ENCODE data around the gene MCM7.

MCM7 gene

DNA sequence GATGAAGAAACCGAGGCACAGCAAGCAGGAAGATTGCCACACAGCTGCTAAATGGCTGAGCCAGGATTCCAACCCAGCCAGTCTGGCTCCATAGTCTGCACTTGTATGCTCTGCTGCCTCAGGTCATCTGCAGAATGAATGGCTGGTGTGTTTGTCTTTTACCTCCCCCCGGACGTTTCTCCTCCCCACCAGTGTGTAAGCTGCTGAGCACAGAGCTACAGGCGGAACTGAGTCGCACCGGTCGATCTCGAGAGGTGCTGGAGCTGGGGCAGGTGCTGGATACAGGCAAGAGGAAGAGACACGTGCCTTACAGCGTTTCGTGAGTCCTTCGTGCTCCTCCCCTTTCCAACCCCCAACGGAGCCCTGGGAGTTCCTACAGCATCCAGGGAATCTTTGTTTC lies 20.9 kb upstream of the MCM7 start:
- DNase-seq, result no peak

DNA sequence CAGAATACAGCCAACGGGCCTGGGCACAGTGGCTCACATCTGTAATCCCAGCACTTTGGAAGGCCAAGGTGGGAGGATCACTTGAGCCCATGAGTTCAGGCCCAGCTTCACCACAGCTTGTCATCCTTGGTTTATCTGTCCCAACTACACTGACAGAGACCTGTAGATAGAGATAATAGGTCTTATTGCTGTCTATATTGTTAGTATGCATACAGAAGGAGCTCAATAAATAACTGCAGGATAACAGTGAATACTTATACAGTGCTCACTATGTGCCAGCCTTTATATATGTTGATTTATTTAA lies 19.5 kb upstream of the MCM7 start:
- no peak for DNase-seq

DNA sequence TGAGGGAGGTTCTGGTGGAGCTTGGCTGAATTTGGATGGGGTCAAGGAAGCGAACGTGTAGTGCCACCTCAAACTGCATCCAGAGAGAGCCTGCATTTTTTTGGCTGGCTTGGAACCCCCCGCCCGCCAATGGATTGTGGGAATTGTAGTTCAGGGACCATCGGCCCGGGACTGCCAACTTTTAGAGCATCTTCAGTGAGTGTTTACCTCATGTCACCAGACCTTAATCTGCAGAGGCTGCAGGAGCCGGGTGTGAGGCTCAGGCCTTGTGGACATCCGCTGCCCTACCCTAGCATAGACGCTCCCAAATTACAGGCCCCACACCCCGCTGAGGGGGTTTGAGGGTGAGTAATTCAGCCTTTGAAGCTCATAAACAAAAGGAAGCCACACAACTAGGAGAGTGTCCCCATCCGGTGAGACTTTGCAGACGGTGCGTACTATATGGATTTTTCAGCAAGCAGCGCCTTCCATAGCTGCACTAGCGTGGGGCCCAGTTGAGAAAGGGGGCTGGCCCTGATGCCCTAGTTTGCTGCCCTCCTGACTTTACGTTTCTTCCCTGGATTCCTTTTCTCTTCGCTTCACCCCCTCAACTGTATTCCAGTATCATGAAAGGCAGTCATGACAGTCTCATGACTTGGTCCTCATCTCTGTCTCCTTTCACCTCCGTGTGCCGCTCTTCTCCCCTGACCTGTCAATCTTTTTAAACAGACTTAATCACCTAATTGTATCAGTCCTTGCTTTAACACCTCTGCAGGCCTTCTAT lies 19.0 kb upstream of the MCM7 start:
- peak; percentile 90 for DNase-seq

DNA sequence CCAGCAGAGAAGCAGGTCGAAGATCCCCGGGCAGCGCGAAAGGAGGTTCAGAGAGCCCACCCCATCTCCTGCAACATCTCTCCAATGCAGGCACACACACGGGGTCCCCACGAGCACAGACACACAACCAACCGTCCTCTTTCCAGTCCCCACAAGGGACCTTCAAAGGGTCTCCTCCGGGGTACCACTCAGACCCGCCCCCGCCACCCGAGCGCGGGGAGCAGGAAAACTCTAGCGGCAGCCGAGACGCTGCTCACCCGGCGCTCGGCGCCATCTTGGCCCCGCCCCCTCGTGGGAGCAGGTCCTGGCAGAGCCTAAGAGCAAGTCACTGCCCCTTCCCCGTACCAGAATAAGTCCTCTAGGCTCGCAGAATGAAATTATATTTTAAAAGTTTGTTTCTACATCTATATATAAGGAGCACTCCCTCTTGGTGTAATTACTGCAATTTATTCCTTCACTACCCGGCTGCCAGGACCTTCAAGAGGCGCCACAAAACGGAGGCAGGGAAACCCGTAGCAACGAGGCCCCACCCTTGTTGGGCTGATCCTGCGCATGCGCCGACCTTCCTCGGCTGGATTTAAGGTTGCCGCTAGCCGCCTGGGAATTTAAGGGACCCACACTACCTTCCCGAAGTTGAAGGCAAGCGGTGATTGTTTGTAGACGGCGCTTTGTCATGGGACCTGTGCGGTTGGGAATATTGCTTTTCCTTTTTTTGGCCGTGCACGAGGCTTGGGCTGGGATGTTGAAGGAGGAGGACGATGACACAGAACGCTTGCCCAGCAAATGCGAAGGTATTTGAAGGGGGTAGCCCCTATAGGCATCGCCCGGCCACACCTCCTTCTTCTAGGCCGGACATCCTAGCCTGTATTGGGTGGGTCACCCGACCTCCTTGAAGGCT lies 18.1 kb upstream of the MCM7 start, which contains the start of the genes CNPY4 and TAF6:
Gene CNPY4, plus strand, starts transcription at position 563 of the 898 bp plus-strand sequence. Its CDS starts 111 bp downstream, at position 674.
Gene TAF6, minus strand, starts transcription at position 287 of the 898 bp plus-strand sequence. CDS start 5,149 bp downstream, outside the sequence.
- DNase-seq, result peak; percentile 99

DNA sequence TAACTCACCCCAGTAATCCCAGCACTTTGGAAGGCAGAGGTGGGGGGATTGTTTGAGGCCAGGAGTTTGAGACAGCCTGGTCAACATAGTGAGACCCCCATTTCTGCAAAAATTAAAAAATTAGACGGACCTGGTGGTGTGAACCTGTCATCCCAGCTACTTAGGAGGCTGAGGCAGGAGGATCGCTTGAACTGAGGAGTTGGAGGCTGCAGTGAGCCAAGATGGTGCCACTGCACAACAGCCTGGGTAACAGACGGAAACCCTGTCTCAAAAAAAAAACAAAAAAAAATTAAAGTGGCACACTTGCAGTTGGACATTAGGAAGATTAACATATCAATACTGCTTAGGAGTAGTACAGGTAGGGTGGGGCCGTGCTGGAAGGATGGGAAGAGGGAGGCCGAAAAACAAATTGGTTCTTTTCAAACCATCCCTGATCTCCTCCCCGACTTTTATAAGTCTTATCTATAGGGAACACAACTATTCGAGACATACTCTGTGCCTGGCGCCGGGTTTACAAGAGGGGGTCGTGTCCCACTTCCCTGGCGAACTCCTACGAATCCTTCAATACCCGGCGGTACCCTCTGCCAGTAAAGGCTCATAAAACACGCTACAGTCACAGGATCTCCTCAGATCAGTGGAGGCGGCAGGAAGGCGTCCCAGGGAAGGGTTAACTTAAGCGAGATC lies 17.3 kb upstream of the MCM7 start:
- DNase-seq, result peak; percentile 68

DNA sequence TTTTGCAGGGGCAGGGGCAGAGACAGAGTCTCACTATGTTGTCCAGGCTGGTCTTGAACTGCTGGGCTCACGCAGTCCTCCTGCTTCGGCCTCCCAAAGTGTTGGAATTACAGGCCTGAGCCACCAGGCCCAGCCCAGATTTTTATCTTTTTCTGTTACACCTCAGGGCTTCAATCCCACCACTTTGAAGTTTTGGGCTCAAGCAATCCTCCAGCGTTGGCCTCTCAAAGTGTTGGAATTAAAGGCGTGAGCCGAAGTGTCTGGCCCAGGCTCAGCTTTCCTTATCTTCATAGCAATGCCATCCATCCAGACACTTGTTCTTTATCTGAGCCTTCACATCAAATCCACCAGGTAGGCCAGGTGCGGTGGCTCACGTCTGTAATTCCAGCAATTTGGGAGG lies 13.8 kb upstream of the MCM7 start:
- no peak for DNase-seq

DNA sequence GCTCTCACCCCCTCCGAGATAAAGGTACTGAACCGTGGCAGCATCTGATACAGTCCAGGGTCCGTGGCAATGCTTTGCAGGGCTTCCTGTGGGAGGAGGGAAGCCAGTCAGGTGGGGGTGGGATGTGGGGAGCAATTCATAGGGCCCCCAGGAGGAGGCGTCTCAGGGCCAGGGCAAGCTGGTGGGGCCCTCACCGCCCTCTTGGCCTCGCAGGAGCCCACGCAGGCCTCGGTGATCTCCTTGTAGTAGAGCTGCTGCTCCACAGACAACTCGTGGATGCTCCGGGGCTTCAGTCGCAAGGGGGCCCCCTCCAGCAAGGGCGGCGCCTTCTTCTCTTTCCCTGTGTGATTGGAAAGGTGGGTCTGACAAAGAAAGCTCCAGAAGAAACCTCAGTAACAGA lies 10.7 kb upstream of the MCM7 start:
- no peak for DNase-seq

DNA sequence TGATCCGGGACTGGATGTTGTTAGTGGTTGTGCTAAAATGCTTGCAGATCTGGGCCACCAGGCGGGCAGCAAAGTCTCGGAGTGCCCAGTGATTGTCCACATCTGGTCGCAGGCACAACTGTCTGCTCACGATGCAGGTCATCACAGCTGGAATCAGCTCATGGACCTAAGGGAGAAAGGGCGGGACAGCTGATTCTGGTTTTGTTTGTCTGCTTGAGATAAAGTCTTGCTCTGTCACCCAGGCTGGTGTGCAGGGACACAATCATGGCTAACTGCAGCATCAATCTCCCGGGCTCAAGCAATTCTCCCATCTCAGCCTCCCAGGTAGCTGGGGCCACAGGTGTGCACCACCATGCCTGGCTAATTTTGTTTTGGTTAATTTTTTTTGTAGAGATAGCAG lies 10.0 kb upstream of the MCM7 start:
- no peak for DNase-seq

DNA sequence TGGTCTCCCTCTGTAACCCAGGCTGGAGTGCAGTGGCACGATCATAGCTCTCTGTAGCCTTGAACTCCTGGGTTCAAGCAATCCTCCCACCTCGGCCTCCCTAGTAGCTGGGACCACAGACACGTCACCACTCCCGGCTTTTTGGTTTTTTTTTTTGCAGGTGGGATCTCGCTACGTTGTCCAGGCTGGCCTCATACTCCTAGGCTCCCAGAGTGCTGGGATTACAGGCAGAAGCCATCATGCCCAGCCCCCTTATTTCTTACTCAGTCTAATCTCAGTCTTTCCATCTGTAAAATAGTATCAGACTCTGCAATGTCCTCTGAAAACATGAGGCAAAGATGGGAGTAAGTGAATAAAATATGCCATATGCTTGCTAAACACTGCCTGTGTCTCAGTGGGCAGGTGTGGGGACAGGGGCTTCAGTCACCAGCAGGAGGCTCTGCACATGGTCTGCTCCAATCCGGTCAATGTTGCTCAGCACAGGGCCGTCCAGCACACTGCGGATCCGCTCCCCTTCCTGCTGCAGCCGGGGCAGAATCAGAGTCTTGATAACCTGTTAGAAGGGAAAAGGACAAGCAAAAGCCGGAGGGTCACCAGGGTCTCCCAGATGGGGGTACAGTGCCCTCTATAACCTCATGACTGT lies 8.4 kb upstream of the MCM7 start:
- no peak for DNase-seq

DNA sequence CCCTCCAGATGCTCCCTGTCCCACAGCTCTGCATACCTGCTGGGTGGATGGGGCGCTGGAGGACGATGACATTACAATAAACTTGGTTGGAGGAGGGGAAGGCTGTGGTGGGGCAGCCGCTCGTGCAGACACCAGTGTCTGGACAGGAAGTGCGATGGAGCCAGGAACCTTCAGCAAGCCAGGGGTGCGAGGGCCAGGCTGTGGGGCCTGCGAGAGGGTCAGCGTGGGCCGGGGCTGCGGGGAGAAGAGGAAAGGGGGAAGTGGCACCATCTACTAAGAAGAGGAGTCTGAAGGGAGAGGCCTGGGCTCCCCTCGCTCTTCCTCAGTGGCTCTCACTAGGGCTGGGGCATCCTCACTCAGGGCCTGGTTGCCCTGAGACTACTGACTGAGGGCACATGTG lies 6.7 kb upstream of the MCM7 start:
- no peak for DNase-seq

DNA sequence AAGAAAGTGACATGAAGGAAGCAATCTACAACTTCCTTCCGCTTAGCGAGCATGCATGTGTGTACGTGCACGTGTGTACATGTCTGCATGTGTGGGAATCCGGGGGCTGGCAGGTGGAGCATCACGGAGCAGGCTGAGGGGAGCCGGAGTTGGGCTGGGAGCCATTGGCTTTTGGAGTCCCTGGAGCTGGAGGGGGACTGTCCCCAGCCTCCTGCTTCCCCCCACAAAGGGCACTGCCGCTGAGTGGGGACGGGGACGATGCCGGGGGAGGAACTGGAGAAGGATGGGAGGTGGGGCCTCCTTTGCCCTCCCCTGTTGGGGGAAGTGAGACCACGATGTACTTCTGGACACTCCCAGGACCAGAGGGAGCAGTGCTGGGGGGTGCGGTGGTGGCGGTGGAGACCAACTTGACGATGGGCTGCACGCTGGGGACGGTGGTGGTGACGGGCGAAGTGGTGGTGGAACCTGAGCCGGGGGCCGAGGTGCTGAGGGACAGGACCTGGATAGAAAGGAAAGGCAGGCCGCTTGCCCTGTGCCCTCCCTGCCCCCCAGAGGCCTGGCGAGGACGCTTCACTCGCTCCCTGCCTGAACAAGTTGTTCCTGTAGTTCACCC lies 6.0 kb upstream of the MCM7 start:
- no peak for DNase-seq

DNA sequence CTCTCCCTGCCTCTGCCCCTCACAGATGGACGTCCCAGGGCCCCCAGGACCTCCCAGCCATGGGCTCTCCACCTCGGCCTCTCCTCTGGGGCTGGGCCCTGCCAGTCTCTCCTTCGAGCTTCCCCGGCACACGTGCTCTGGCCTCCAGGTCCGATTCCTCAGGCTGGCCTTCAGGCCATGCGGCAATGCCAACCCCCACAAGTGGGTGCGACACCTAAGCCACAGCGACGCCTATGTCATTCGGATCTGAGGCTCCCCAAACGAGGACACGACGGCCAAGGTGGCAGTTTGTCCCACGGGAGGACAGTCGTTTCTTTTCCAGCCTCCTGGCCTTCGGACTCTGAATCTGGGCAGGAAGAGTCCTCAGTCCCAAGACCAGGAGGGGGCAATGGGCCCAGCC lies 5.4 kb upstream of the MCM7 start:
- DNase-seq, result no peak

DNA sequence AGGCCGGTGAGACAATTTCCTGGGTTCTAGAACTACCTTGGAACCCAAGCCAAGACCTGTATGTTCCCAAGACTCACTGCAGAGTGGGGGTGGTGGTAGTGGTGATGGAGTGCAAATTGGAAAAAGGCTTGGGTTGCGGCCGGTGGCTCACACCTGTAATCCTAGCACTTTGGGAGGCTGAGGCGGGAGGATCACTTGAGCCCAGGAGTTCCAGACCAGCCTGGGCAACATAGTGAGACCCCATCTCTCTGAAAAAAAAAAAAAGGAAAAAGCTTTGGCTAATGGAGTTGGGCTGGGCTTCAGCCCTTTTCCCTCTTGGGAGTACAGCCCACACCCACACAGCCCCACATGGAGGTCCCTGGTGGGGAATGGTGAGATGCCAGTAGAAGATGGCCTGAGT lies 4.3 kb upstream of the MCM7 start:
- DNase-seq, result no peak

DNA sequence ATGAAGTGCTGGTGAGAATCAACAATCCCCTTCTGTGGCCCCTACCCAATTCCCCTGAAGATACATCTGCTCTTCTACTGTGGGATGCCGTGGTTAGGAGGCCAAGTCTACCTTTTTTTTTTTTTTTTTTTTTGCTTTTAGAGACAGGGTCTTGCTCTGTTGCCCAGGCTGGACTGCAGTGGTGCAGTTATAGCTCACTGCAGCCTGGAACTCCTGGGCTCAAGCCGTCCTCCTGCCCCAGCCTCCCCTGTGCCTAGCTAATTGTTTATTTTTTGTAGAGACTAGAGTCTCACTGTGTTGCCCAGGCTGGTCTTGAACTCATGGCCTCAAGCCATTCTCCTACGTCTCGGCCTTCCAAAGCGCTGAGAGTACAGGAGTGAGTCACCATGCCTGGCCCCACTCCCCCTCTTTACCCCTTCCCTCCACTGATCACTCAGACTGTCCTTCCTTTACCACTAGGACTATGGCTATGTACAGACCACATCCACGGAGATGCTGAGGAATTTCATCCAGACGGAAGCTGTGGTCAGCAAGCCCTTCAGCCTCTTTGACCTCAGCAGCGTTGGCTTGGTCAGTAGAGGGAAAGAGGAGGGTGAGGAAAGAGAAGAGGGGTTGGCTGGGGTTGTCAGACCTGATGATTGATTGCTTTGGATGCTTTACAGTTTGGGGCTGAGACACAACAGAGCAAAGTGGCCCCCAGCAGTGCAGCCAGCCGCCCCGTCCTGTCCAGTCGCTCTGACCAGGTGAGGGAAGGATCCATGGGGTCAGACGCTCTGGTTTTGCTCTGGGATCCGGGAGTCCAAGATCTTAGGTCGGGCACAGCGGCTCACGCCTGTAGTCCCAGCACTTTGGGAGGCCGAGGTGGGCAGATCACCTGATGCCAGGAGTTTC lies 2.0 kb upstream of the MCM7 start:
- no peak for DNase-seq

DNA sequence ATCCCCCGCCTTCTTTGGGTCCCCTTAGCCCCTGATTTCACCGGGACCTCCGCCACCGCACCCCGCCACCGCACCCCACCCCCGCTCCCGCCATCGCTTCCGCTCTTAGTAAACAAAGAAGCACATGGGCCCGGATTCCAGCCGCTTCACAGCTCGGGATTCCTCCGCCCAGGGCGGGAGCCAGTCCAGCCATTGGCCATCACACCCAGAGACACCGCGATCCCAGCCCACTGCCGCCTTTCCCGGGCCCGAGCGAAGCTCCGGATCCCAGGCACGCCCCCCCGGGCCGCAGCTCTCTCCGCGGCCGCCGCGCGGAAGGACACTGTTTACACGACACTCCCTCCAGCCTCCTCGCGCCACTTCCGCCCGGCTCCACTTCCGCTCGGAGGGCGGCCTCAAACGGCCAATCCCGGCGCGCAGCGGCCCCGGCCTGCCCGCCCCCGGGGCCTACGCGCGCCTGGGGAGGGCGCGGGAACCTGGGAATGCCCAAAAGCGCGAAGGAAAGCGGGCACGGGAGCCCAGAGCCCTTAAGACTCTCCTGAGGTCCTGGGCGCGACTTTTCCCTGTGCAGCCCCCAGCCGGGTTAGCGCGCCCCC lies 679 bp downstream of the MCM7 start:
- peak; percentile 97 for DNase-seq

DNA sequence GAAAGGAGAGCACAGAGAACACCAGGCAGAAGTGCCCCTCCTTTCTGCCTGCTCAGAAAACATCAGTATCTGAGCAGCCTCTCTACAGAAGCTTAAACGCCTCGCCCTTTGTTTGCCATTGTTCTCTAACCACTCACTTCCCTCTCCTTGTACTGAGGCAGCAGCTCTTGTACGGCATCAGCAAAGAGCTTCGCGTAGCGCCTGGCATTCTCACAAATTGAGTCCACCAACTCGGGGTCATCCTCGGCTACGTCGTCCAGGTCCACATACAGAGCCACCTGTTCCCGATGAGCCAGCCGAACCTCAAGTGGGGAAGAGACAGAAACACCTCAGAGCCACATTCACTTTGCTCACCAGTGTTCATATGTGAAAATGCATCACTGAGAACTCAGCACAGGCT lies 1.7 kb downstream of the MCM7 start:
- no peak for DNase-seq

DNA sequence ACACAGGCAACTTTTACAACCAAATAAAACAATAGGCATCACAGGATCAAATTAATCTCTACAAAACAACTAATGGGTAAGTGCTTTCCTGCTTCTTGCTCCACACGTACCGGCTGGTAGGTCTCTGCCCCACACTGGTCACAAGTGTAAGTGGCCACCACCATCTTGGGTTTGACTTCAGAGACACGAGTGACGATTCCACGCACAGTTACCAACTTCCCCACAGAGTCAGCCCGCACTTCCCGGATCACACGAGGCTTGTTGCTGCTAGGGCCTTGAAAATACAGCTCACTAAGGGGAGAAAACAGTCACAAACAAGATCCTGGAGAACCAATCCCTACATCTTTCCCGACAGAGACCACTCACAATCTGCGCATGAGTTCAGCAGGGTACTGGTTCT lies 2.3 kb downstream of the MCM7 start:
- DNase-seq, result no peak

DNA sequence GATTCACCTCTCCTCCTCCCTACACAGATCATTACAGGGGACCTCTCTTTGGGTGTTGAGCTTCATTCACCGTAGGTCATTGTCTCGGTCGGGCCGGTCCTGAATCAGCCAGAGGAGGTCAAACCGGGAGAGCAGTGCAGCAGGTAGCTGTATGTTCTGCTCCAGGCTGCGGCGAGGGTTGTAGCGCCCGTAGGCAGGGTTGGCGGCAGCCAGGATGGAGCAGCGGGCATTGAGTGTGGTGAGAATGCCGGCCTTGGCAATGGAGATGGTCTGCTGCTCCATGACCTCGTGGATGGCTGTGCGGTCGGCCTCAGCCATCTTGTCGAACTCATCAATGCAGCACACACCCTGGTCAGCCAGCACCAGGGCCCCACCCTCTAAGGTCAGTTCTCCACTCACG lies 5.5 kb downstream of the MCM7 start:
- DNase-seq, result no peak

DNA sequence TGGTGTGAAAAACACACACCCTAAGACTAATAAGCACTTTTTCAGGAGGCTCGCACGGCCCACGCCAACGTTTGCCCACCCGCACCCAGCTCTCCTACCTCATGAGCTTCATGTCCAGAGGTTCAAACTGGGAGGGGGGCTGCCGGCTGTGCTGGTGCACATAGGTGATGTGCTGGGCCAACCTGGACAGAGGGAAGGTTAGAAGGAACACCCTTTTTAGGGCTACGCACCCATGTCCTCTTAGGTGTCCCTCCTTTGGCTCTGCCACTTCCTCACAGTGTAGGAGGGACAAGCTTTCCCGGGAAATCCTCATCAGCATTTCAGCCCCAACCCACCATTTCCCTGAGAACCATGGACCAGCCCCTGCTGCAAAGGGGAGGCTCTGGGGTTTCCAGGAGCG lies 5.9 kb downstream of the MCM7 start:
- no peak for DNase-seq

DNA sequence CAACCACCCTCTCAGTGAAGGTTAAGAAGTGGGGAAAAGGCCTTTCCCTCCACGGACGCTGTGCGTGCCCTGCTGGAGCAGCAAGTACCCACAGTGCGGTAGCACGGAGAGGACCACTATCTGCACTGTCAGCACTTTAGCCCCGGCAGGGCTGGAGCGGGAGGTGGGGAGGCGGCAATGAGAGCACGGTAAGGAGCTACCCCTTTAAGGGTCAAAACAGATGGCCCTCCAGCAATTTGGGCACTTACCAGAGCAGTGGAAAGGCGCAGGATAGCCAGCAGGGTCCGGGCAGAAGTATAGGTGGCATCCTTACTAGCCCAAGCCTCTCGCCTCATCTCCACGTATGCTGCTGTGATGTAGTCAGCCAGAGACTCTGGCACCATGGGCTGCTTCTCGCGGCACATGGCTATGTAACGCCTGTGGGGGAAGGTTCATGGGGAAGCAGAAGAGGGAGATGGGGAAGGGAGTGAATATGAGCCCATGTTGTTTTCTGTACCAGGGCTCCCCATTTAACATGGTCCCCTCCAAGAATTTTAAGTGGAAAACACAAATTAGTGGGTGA lies 7.2 kb downstream of the MCM7 start:
- no peak for DNase-seq

DNA sequence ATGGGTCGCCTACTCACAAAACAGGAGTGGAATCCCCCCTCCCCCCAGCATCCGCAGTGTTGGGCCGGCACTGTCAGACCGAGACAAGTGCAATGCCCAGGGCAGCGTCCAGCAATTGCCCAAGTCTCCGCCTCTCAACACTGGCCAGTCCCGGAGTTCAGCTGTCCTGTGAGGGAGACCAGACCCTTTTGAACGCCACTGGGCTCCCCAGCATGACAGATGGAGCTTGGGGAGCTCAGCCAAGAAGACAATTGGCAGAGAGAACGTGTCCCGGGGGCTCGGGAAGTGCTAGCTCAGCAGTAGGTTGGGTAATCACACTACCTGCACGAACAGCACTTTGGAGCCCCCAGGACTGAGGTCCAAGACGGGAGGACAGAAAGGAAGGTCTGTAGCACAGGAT lies 7.7 kb downstream of the MCM7 start:
- DNase-seq, result no peak

Data from OCI-M1 (cell line).